HepG2 (cell line): ENCODE measurements around the gene HSPA5. TPM values are rescaled to one million over a fixed set of nuclear protein-coding genes. Genes with fewer than 3 reads are reported as not detected.

ENCODE experiments used
- ARID4A ChIP-seq: sonication (generic); formaldehyde crosslinking; IDR thresholded peaks from 2 replicates; pipeline ENCODE4 v1.5.0; 2020; ENCODE audit warnings: mild to moderate bottlenecking, missing genetic modification reagents, borderline replicate concordance
- ATF7 ChIP-seq, 2 experiments: fragments of 450-650 bp in 1 of 2; sonication (generic) in 1 of 2; formaldehyde crosslinking in 1 of 2; IDR thresholded peaks; 2 replicates each; pipeline versions ENCODE4 v1.4.0 to v1.6.1; 2016 to 2020; ENCODE audit warnings: antibody characterized with exemption in 1 of 2, mild to moderate bottlenecking in 1 of 2, missing genetic modification reagents in 1 of 2
- FOSL2 ChIP-seq: sonication (generic); formaldehyde crosslinking; IDR thresholded peaks from 2 replicates; pipeline ENCODE4 v1.4.0; 2020; ENCODE audit warnings: missing genetic modification reagents
- GABPA ChIP-seq, 2 experiments: IDR thresholded peaks; 2 replicates each; pipeline ENCODE4 v1.6.1; 2011 to 2016; ENCODE audit warnings: low read depth in 2 of 2, low read length in 1 of 2, missing biosample characterization in 1 of 2, missing genetic modification characterization in 1 of 2
- GATAD2A ChIP-seq: IDR thresholded peaks from 2 replicates; pipeline ENCODE4 v1.6.1; 2016
- HDAC1 ChIP-seq: sonication (generic); formaldehyde crosslinking; IDR thresholded peaks from 2 replicates; pipeline ENCODE4 v1.5.1; 2020; ENCODE audit warnings: mild to moderate bottlenecking, missing genetic modification reagents
- MNT ChIP-seq: fragments of 450-650 bp; IDR thresholded peaks from 2 replicates; pipeline ENCODE4 v1.6.1; 2016
- NFE2 ChIP-seq: sonication (generic); formaldehyde crosslinking; IDR thresholded peaks from 2 replicates; pipeline ENCODE4 v1.4.0; 2020; ENCODE audit warnings: missing genetic modification reagents
- PAF1 ChIP-seq: IDR thresholded peaks from 2 replicates; pipeline ENCODE4 v1.6.1; 2016; ENCODE audit warnings: missing genetic modification reagents, missing compliant biosample characterization
- SNAI1 ChIP-seq: sonication (generic); formaldehyde crosslinking; IDR thresholded peaks from 2 replicates; pipeline ENCODE4 v1.5.0; 2020; ENCODE audit warnings: mild to moderate bottlenecking, missing genetic modification reagents, borderline replicate concordance
- ZBTB14 ChIP-seq: sonication (generic); formaldehyde crosslinking; IDR thresholded peaks from 2 replicates; pipeline ENCODE4 v1.4.0; 2020; ENCODE audit warnings: missing genetic modification reagents
- ZFP36L1 ChIP-seq: sonication (generic); formaldehyde crosslinking; IDR thresholded peaks from 2 replicates; pipeline ENCODE4 v1.8.0; 2022; ENCODE audit warnings: mild to moderate bottlenecking, missing genetic modification reagents, moderate library complexity
- ZNF224 ChIP-seq: sonication (generic); formaldehyde crosslinking; IDR thresholded peaks from 2 replicates; pipeline ENCODE4 v1.5.0; 2020; ENCODE audit warnings: mild to moderate bottlenecking, missing genetic modification reagents
- ZNF34 ChIP-seq: sonication (generic); formaldehyde crosslinking; IDR thresholded peaks from 2 replicates; pipeline ENCODE4 v1.4.0; 2020; ENCODE audit warnings: mild to moderate bottlenecking, missing genetic modification reagents, borderline replicate concordance
- ZNF367 ChIP-seq: sonication (generic); formaldehyde crosslinking; IDR thresholded peaks from 2 replicates; pipeline ENCODE4 v1.4.0; 2020; ENCODE audit warnings: missing genetic modification reagents, borderline replicate concordance
- ZNF557 ChIP-seq: sonication (generic); formaldehyde crosslinking; IDR thresholded peaks from 2 replicates; pipeline ENCODE4 v1.4.0; 2020; ENCODE audit warnings: missing genetic modification reagents
- ZNF772 ChIP-seq: sonication (generic); formaldehyde crosslinking; IDR thresholded peaks from 2 replicates; pipeline ENCODE4 v1.5.0; 2020; ENCODE audit warnings: mild to moderate bottlenecking, missing genetic modification reagents
- polyA plus RNA-seq, 8 experiments: library from polyadenylated mRNA; depleted of rRNA in 3 of 8; stranded (reverse) in 7 of 8; unstranded in 1 of 8; fragments of >200 nt; fragmentation: Illumina TruSeq in 4 of 8; extraction: Trizol in 4 of 8; gene quantifications; 2 replicates each; pipeline versions ENCODE4 v1.2.1 to v1.2.3, GENCODE V29; 2011 to 2016; ENCODE audit warnings: low read depth in 4 of 8, missing spikeins in 1 of 8, mixed read lengths in 1 of 8; ENCODE audit not compliant: insufficient read depth in 1 of 8
- total RNA-seq, 5 experiments: library from RNA; depleted of rRNA; stranded (reverse); fragments of >200 nt; fragmentation: Illumina TruSeq; extraction: Trizol; gene quantifications; 2 replicates each; pipeline ENCODE4 v1.2.3, GENCODE V29; 2016; ENCODE audit warnings: low read depth in 1 of 5
- TF ChIP-seq, protein P1 (sequence below): sonication (generic); formaldehyde crosslinking; IDR thresholded peaks from 2 replicates; pipeline ENCODE4 v1.4.0; 2020; ENCODE audit warnings: missing genetic modification reagents

HSPA5 gene
- total and polyA plus RNA-seq, 2 of the 13 experiments (the other 11 are each of a cell fraction or from before 2014, with no cell fraction given): 201 to 206 TPM

GRCh38 chr9:125272697-125273096 lies 31.6 kb upstream of the HSPA5 start (continued):
- TF ChIP-seq ATF7 (IDR thresholded peaks at IDR 0.05) (no peak), ATF7 (CRISPR knock-in tag; IDR thresholded peaks at IDR 0.05) (no peak), ZBTB14 (CRISPR knock-in tag) (no peak), GABPA (IDR thresholded peaks at IDR 0.05; ENCODE audit: low read depth, low read length) (no peak), GABPA (CRISPR knock-in tag; IDR thresholded peaks at IDR 0.05; ENCODE audit: low read depth) (peak; percentile 35; the same call in 1 of the 2 replicates), SNAI1 (CRISPR knock-in tag) (no peak), HDAC1 (CRISPR knock-in tag) (peak; percentile 82), PAF1 (CRISPR knock-in tag) (no peak), ZNF557 (CRISPR knock-in tag) (no peak), ARID4A (peak; percentile 58; the same call in 1 of the 2 replicates), NFE2 (CRISPR knock-in tag) (peak; percentile 23; the same call in 1 of the 2 replicates), ZNF772 (no peak), MNT (no peak), FOSL2 (peak; percentile 53), ZNF224 (CRISPR knock-in tag) (no peak), ZNF367 (CRISPR knock-in tag) (no peak), ZFP36L1 (CRISPR knock-in tag) (no peak), ZNF34 (CRISPR knock-in tag) (no peak), GATAD2A (peak; percentile 94)
- TF ChIP-seq, protein P1, sequence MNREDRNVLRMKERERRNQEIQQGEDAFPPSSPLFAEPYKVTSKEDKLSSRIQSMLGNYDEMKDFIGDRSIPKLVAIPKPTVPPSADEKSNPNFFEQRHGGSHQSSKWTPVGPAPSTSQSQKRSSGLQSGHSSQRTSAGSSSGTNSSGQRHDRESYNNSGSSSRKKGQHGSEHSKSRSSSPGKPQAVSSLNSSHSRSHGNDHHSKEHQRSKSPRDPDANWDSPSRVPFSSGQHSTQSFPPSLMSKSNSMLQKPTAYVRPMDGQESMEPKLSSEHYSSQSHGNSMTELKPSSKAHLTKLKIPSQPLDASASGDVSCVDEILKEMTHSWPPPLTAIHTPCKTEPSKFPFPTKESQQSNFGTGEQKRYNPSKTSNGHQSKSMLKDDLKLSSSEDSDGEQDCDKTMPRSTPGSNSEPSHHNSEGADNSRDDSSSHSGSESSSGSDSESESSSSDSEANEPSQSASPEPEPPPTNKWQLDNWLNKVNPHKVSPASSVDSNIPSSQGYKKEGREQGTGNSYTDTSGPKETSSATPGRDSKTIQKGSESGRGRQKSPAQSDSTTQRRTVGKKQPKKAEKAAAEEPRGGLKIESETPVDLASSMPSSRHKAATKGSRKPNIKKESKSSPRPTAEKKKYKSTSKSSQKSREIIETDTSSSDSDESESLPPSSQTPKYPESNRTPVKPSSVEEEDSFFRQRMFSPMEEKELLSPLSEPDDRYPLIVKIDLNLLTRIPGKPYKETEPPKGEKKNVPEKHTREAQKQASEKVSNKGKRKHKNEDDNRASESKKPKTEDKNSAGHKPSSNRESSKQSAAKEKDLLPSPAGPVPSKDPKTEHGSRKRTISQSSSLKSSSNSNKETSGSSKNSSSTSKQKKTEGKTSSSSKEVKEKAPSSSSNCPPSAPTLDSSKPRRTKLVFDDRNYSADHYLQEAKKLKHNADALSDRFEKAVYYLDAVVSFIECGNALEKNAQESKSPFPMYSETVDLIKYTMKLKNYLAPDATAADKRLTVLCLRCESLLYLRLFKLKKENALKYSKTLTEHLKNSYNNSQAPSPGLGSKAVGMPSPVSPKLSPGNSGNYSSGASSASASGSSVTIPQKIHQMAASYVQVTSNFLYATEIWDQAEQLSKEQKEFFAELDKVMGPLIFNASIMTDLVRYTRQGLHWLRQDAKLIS (CRISPR knock-in tag): no peak
